C4-2B (cell line): Measurements from ENCODE around the gene GLT1D1.

Experiments used
- CTCF ChIP-seq: fragments of 450-650 bp; conservative IDR thresholded peaks from 2 replicates; pipeline ENCODE4 v1.5.1; 2017; ENCODE audit warnings: mild to moderate bottlenecking
- ZFX ChIP-seq: fragments of 450-650 bp; IDR thresholded peaks from 2 replicates; pipeline ENCODE4 v1.6.1; 2017

GRCh38 chr12:128811806-128812205, 41.5 kb upstream of the GLT1D1 start:
- TF ChIP-seq CTCF (no peak), ZFX (no peak)
